ENCODE results near the gene PRKCA. TPM values are rescaled to one million over a fixed set of nuclear protein-coding genes. Genes with fewer than 3 reads are reported as not detected.

Gene PRKCA
- polyA plus RNA-seq, 2 of the 4 experiments (the other 2 are of a cell fraction): 28.8 to 65.0 TPM

DNA sequence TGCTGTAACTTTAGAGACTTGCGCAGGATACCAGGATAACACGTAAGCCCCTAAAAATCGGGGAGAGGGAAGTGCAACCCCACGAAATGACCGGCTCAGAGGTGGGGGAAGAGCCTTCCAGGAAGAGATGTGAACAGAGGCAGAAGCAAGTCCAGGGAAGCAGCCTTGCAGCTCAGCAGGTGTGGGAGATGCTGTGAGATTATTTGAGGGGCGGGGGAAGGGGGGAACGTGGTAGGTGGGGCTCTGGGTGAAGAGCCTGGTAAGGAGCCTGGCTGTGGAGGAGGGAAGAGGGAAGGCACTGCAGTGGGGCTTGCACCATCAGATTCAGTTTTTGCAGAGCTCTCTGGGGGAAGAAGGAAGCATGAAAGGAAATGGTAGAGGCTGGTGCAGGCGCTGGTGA lies 437.1 kb downstream of the PRKCA start:
- DNase-seq (ENCODE audit: low read depth in 1 of 2, low spot score in 1 of 2) (no peak), FAIRE-seq (no peak), ATAC-seq (no peak; a peak in 1 of 6 replicates)
- ChIA-PET POLR2A (no interaction called here), CTCF (interaction anchor here (0.6 to 9.1 kb wide), 4 partner anchors 12 to 435 kb away, joined by 3 to 65 read pairs (median 3); no protein-coding TSS in a partner anchor)
- TF ChIP-seq KDM5A (IDR thresholded peaks at IDR 0.05): no peak
- TF ChIP-seq HDAC2 (IDR thresholded peaks at IDR 0.05): no peak
- TF ChIP-seq HOXB13 (CRISPR knock-in tag; IDR thresholded peaks at IDR 0.05; ENCODE audit: low read depth): no peak
- TF ChIP-seq, protein P1, sequence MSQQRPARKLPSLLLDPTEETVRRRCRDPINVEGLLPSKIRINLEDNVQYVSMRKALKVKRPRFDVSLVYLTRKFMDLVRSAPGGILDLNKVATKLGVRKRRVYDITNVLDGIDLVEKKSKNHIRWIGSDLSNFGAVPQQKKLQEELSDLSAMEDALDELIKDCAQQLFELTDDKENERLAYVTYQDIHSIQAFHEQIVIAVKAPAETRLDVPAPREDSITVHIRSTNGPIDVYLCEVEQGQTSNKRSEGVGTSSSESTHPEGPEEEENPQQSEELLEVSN (IDR thresholded peaks at IDR 0.05; ENCODE audit: borderline replicate concordance, low read depth): no peak
- no peak for TF ChIP-seq CBX2 (IDR thresholded peaks at IDR 0.05; ENCODE audit: borderline replicate concordance, low read depth)
- no peak for TF ChIP-seq TFCP2L1 (CRISPR knock-in tag; IDR thresholded peaks at IDR 0.05)
- TF ChIP-seq RCOR1 (IDR thresholded peaks at IDR 0.05; ENCODE audit: low read depth, low read length): no peak
- no peak for TF ChIP-seq CBX8 (IDR thresholded peaks at IDR 0.05)
- TF ChIP-seq, protein P2, sequence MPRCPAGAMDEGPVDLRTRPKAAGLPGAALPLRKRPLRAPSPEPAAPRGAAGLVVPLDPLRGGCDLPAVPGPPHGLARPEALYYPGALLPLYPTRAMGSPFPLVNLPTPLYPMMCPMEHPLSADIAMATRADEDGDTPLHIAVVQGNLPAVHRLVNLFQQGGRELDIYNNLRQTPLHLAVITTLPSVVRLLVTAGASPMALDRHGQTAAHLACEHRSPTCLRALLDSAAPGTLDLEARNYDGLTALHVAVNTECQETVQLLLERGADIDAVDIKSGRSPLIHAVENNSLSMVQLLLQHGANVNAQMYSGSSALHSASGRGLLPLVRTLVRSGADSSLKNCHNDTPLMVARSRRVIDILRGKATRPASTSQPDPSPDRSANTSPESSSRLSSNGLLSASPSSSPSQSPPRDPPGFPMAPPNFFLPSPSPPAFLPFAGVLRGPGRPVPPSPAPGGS (IDR thresholded peaks at IDR 0.05): no peak
- TF ChIP-seq MAFK (IDR thresholded peaks at IDR 0.05; ENCODE audit: partially characterized antibody): no peak
- TF ChIP-seq, protein P3, sequence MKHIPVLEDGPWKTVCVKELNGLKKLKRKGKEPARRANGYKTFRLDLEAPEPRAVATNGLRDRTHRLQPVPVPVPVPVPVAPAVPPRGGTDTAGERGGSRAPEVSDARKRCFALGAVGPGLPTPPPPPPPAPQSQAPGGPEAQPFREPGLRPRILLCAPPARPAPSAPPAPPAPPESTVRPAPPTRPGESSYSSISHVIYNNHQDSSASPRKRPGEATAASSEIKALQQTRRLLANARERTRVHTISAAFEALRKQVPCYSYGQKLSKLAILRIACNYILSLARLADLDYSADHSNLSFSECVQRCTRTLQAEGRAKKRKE (CRISPR knock-in tag; IDR thresholded peaks at IDR 0.05; ENCODE audit: low read depth): no peak
- no peak for TF ChIP-seq RNF2 (IDR thresholded peaks at IDR 0.05; ENCODE audit: borderline replicate concordance, low read depth)
- TF ChIP-seq SMC3 (IDR thresholded peaks at IDR 0.05): no peak
- no peak for TF ChIP-seq FOXS1 (CRISPR knock-in tag; IDR thresholded peaks at IDR 0.05)
- TF ChIP-seq RAD21 (conservative IDR thresholded peaks at IDR 0.05 in 1 of 2, IDR thresholded peaks at IDR 0.05 in 1 of 2): no peak
- TF ChIP-seq EP300 (IDR thresholded peaks at IDR 0.05): no peak
- WGBS (ENCODE audit: missing lambda C conversion rate): 82% methylated on average over 8 of the region's 8 CpGs
- Histone ChIP-seq H3K4me3 (no peak overlapping the region), H3K9me3 (no peaks in the 10 kb centered on the region), H3K27ac (no peak overlapping the region), H3K4me1 (no peaks in the 10 kb centered on the region), H3K4me2 (no peak overlapping the region)

DNA sequence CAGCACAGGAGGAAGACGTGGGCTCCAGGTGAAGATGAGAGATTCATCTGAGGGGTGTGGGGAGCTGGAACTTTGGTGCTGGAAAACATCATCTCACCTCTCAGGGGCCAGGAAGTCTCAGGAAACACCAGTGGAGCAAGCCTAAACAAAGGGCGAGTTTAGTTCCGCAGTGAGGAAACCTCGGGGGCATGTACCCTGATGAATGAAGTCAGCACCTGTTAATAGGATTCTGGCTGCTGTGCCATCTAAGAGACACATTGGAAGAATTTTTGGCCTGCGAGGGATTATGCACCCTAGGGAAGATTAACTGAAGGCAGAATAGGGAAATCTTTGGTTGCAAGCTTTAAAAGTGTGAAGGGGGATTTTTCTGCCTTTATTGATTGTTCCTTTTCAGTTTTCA lies 437.8 kb downstream of the PRKCA start:
- CTCF ChIA-PET: interaction anchor here (0.6 to 9.1 kb wide), 4 partner anchors 11 to 434 kb away, joined by 3 to 65 read pairs (median 3); no protein-coding TSS in a partner anchor
- ATAC-seq (no peak), FAIRE-seq (no peak), DNase-seq (ENCODE audit: low read depth in 1 of 2, low spot score in 1 of 2) (no peak)
- no peak for TF ChIP-seq NFE2L2 (conservative IDR thresholded peaks at IDR 0.05; ENCODE audit: low read length)
- TF ChIP-seq KDM5A (IDR thresholded peaks at IDR 0.05): no peak
- no peak for TF ChIP-seq KDM1A (IDR thresholded peaks at IDR 0.05; ENCODE audit: low read depth)
- no peak for TF ChIP-seq RARB (CRISPR knock-in tag; IDR thresholded peaks at IDR 0.05)
- TF ChIP-seq RFX5 (IDR thresholded peaks at IDR 0.05): no peak
- no peak for TF ChIP-seq HDAC2 (IDR thresholded peaks at IDR 0.05)
- TF ChIP-seq HEYL (CRISPR knock-in tag; IDR thresholded peaks at IDR 0.05): no peak
- TF ChIP-seq ZSCAN20 (CRISPR knock-in tag; IDR thresholded peaks at IDR 0.05): no peak
- TF ChIP-seq ESRRA (IDR thresholded peaks at IDR 0.05; ENCODE audit: borderline replicate concordance, low read length): no peak
- TF ChIP-seq HOXB5 (CRISPR knock-in tag; IDR thresholded peaks at IDR 0.05): no peak
- no peak for TF ChIP-seq SREBF2 (IDR thresholded peaks at IDR 0.05)
- no peak for TF ChIP-seq NPAS2 (CRISPR knock-in tag; IDR thresholded peaks at IDR 0.05; ENCODE audit: borderline replicate concordance)
- no peak for TF ChIP-seq ZNF302 (CRISPR knock-in tag; IDR thresholded peaks at IDR 0.05)
- no peak for TF ChIP-seq HOXB13 (CRISPR knock-in tag; IDR thresholded peaks at IDR 0.05; ENCODE audit: low read depth)
- TF ChIP-seq RCOR1 (IDR thresholded peaks at IDR 0.05; ENCODE audit: low read depth, low read length): no peak
- POLR2A ChIA-PET: no interaction called here
- Histone ChIP-seq H3K4me3 (no peak overlapping the region), H3K27ac (no peak overlapping the region), H3K9me3 (no peaks in the 10 kb centered on the region), H3K4me2 (no peak overlapping the region), H3K4me1 (no peaks in the 10 kb centered on the region)
- 92% methylated on average over 5 of the region's 5 CpGs for WGBS (ENCODE audit: missing lambda C conversion rate)
